H1 (cell line): Measurements from ENCODE around the gene PALM3. TPM values are rescaled to one million over a fixed set of nuclear protein-coding genes. Genes with fewer than 3 reads are reported as not detected.

Experiments used
- BRCA1 ChIP-seq: IDR thresholded peaks from 2 replicates; pipeline ENCODE4 v1.6.1; 2012; ENCODE audit warnings: low read depth, low read length, improper control_type of control experiment
- CBX8 ChIP-seq: fragments of 300-800, 300-1000 bp; sonication (generic); IDR thresholded peaks from 2 replicates; pipeline ENCODE4 v1.7.1; 2016; ENCODE audit warnings: low read depth, low read length, borderline replicate concordance
- CTCF ChIP-seq, 3 experiments: IDR thresholded peaks; 1 replicate in 2 of 3; 2 replicates in 1 of 3; pipeline versions ENCODE4 v1.5.1 to v1.6.1; 2011; ENCODE audit warnings: low read length in 3 of 3, mild to moderate bottlenecking in 3 of 3, inconsistent platforms in 2 of 3, low read depth in 1 of 3, moderate library complexity in 1 of 3; ENCODE audit not compliant: insufficient read depth in 1 of 3; ENCODE audit errors: control extremely low read depth in 1 of 3
- EP300 ChIP-seq, 2 experiments: IDR thresholded peaks; 1 replicate in 1 of 2; 2 replicates in 1 of 2; pipeline ENCODE4 v1.6.1; 2011 to 2012; ENCODE audit warnings: low read depth in 2 of 2, low read length in 2 of 2, mild to moderate bottlenecking in 2 of 2, borderline replicate concordance in 1 of 2, inconsistent platforms in 1 of 2, moderate library complexity in 1 of 2
- MAX ChIP-seq: IDR thresholded peaks from 2 replicates; pipeline ENCODE4 v1.6.1; 2012; ENCODE audit warnings: inconsistent platforms
- RFX5 ChIP-seq: IDR thresholded peaks from 2 replicates; pipeline ENCODE4 v1.6.1; 2011; ENCODE audit warnings: low read depth, low read length, improper control_type of control experiment, borderline replicate concordance
- SP1 ChIP-seq: IDR thresholded peaks from 2 replicates; pipeline ENCODE4 v1.6.1; 2011; ENCODE audit warnings: low read depth, low read length
- polyA plus RNA-seq, 7 experiments: library from polyadenylated mRNA; depleted of rRNA in 3 of 7; stranded (reverse) in 5 of 7; unstranded in 2 of 7; fragments of >200 nt in 5 of 7; fragments of 200-250 nt in 2 of 7; gene quantifications; 1 replicate in 5 of 7; 2 replicates in 1 of 7; 4 replicates in 1 of 7; pipeline versions ENCODE4 v1.2.1 to v1.2.3, GENCODE V29; 2011 to 2013; ENCODE audit warnings: missing spikeins in 2 of 7, mixed read lengths in 2 of 7
- total RNA-seq: library from RNA; stranded (reverse); fragmentation: NEBNext Ultra II Directional; extraction: Animal tissue kit (Norgen Biotek cat#: 25700); gene quantifications from 2 replicates; pipeline ENCODE4 v1.2.1, GENCODE V29; 2021

PALM3 gene
- total and polyA plus RNA-seq, 2 of the 8 experiments (the other 6 are each of a cell fraction or from before 2014, with no cell fraction given), result 5.8 to 31.3 TPM

DNA sequence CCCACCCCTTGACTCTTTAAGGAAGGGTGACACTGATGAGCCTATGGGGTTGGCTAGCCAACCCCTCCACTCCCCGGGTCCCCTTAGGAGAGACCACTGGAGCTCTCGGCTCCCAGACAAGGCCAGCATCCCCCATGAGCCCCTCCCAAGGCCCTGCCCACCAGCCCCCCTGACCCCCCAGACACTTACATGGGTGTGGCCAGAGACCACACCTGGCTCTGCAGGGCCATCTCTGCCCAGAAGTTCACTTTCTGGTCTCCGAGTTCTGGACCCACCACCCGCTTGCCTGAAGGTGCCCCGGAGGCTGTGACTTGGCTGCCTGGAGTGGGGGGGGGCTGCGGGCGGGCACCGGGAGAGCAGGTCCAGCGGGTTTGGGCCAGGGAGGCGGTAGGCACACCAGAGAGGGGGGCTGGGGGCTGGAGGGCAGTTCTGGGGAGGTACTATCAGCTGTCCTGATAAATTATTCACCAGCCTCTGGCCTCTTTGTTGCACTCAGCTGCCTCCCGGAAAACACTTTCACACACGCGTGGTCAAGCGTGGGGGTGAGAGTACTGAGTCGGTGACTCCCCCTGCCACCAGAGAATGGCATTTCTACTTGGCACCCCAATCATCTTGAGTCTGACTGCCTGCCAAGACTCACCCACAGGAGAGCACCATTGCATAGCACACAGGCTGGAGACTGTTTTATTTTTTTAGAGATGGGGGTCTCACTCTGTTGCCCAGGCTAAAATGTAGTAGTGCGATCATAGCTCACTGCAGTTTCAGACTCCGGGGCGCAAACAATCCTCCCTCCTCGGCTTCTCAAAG is at the start of gene PALM3 (continued):
- TF ChIP-seq BRCA1, result no peak
- no peak for TF ChIP-seq SP1
- no peak for TF ChIP-seq CTCF (IDR thresholded peaks at IDR 0.05; ENCODE audit: control extremely low read depth in 1 of 3, insufficient read depth in 1 of 3, low read depth in 1 of 3, low read length in 3 of 3)
- TF ChIP-seq EP300 (IDR thresholded peaks at IDR 0.05; ENCODE audit: borderline replicate concordance in 1 of 2, low read depth in 2 of 2, low read length in 2 of 2), result no peak
- TF ChIP-seq RFX5, result no peak
- TF ChIP-seq MAX, result no peak
- TF ChIP-seq CBX8, result no peak
- TF ChIP-seq, all 59 proteins: peak for 0
